ENCODE results near the gene MYH16.
"Not testable (repeated sequence)": the region's sequence is repeated elsewhere in the genome, so short reads cannot be mapped to it uniquely, and the experiment has no call there.

Gene MYH16

GRCh38 chr7:99260395-99260794 is 12.2 kb upstream of the MYH16 start:
- no peak for DNase-seq

DNA sequence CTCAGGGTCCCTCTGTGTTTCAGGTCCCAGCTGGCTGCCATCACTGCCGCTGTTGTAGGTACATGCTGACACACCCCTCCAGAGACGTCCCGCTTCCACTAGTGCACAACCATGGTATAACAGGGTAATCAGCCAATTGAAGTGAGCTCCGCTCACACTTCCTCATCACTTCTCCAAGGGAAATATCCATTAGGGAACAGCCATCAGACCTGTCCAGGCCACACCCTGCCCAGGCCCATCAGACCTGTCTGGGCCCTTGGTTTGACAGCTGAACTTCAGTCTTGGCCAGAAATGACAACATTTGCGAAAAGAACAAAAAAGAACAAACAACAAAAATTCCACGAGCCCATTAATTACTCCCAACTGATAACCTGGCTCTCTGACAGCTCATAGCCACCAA is 11.0 kb upstream of the MYH16 start:
- no peak for DNase-seq

GRCh38 chr7:99265848-99266480 is 6.7 kb upstream of the MYH16 start:
- DNase-seq, result no peak

GRCh38 chr7:99267481-99267840 is 5.2 kb upstream of the MYH16 start:
- DNase-seq, result no peak

DNA sequence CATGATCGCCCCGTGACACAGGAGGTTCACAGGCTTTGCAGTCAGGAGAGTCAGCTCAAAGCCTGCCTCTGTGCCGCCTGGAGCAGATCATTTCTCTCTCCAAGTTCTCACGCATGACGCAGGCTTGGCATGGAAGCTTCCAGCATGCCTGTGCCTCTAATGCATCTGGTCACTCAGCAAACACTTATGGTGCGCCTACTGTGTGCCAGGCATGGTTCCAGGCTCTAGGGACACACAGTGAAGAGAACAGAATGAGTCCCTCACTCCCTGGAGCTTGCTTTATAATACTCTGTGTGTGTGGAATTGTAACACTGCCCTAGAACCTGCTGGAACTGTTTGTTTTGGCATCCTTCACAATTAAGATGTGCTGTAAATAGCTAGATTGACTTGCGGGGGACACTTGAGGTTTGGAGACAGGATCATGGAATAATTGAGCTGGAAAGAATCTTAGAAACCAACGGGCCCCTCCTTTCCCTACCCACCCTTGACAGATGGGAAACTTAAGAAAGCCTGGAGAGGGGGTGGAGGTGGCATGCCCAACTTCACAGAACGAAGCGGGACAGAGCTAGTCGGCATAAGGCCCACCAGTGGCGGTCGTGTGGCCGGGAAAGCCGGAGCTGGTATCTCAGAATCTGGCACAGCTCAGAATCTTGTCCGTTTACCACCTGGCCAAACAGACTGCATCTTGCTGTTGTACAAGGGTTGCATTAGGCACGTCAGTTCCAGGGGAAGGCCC is 4.6 kb upstream of the MYH16 start:
- DNase-seq, result no peak

- DNase-seq, result no peak
Measured at GRCh38 chr7:99268577-99268908, 4.1 kb upstream of the MYH16 start.

- no peak for DNase-seq
Measured at GRCh38 chr7:99270702-99271101, 1.9 kb upstream of the MYH16 start.

GRCh38 chr7:99273561-99273960 is 922 bp downstream of the MYH16 start:
- not testable (repeated sequence) for DNase-seq

GRCh38 chr7:99274908-99275307 is 2.3 kb downstream of the MYH16 start:
- not testable (repeated sequence) for DNase-seq

DNA sequence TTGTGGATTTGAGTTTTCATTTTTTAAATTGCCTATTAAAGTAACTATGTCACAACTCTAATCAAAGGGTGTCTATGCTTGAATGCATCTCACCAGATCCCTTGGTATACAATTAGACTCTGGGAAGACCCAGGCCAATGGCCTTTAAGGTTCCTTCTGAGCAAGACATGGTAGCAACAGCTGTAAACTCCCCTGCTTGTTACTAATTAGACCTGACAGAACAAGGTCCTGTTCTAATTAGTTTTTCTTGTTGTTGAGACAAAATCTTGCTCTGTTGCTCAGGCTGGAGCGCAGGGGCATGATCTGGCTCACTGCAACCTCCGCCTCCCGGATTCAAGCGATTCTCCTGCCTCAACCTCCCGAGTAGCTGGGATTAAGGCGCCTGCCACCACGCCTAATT is 2.9 kb downstream of the MYH16 start:
- no peak for DNase-seq

- DNase-seq, result no peak
Measured at GRCh38 chr7:99278180-99278579, 5.5 kb downstream of the MYH16 start.

GRCh38 chr7:99284165-99284564 is 11.5 kb downstream of the MYH16 start:
- not testable (repeated sequence) for DNase-seq

- DNase-seq, result no peak
Measured at GRCh38 chr7:99287779-99288534, 15.3 kb downstream of the MYH16 start.

DNA sequence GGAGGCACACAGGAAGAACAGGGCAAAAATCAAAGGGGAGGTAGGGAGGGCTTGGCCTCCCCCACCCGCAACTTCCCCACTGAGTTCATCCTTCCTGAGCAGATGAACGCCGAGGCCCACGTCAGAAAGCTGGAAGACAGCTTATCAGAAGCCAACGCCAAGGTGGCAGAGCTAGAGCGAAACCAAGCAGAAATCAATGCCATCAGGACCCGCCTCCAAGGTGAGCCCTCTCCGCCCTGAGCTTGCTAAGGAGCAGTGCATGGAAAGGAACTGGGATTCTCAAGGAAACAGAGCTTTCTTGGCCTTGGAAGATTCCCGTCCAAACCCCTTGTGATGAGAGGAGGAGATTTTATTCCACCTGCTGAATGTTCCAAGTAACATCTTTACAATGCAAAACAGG is 16.5 kb downstream of the MYH16 start:
- DNase-seq, result no peak

DNA sequence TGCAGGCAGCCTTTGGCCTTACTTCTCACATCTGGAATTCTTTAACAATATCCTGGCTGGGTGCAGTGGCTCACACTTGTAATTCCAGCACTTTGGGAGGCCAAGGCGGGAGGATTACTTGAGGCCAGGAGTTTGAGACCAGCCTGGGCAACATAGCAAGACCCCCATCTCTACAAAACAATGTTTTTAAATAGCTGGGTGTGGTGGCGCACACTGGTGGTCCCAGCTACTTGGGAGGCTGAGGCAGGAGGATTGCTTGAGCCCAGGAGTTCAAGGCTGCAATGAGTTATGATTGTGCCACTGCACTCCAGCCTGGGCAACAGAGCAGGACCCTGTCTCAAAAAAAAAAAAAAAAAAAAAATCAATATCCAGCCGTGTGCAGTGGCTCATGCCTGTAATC is 17.5 kb downstream of the MYH16 start:
- DNase-seq, result not testable (repeated sequence)

GRCh38 chr7:99290980-99291607 is 18.5 kb downstream of the MYH16 start:
- no peak for DNase-seq

DNA sequence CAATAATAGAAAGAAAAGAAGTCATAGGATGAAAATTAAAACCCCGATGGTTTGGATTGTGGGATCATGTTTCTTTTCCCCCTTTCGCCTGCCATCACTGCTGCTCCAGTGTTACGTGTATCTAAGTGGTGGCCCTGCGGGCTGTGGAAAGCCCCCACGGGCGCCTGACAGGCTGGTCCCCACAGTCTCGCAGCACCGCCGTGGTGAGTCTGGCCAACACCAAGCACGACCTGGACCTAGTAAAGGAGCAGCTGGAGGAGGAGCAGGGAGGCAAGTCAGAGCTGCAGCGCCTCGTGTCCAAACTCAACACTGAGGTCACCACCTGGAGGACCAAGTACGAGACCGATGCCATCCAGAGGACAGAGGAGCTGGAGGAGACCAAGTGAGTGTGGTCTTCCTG is 19.5 kb downstream of the MYH16 start:
- DNase-seq, result no peak

DNA sequence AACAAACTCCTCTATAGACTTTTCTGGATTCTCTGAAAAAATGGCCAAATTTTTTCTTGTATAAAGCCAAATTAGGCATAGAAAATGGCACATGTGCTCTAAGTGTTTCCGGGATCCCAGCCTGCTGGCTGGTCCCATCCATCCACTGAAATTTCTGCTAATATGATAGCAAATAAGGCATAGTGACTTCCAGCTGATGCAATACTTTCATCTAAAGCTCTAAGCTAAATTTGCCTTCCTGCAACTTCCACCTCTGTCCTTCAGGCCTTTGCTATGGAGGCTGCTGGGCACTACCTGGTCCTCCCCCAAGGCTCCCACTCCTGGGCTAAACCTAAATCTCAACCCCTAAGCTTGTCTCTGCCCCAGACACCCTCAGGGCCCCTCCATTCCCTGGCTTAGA is 20.5 kb downstream of the MYH16 start:
- no peak for DNase-seq

DNA sequence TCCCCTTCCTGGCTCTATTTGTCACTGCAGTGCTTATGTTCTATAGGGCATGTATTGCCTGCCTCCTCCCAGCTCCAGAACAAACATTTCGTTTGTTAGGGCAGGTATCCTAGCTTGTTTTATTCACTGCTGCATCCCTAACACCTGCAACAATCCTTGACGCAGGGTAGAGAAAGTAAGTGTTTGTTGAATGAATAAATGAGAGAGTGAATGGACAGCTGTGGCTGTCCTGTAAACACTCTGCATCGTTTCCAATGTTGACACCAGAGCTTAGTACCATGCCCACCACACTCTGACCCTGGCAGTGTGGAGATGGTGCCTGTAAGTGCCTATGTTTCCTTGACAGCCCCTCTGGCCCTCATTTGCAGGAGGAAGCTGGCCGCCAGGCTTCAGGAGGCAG is 21.0 kb downstream of the MYH16 start:
- no peak for DNase-seq

GRCh38 chr7:99296471-99296870 is 23.8 kb downstream of the MYH16 start:
- DNase-seq, result no peak

DNA sequence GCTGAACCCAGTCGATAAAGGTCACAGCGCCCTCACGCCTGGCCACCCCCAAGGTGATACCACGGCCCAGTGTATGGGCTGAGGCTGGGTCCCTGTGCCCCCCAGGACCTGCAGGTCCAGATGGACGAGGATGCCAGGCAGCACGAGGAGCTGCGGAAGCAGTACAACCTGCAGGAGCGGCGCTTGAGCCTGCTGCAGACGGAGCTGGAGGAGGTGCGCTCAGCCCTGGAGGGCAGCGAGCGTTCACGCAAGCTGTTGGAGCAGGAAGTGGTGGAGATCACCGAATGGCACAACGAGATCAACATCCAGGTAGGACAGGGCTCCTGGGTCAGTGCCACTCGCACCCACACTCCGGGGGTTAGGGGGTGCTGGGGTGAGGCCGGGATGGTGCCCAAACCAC is 28.9 kb downstream of the MYH16 start:
- DNase-seq, result no peak

GRCh38 chr7:99305473-99306260 is 33.0 kb downstream of the MYH16 start:
- no peak for DNase-seq

DNA sequence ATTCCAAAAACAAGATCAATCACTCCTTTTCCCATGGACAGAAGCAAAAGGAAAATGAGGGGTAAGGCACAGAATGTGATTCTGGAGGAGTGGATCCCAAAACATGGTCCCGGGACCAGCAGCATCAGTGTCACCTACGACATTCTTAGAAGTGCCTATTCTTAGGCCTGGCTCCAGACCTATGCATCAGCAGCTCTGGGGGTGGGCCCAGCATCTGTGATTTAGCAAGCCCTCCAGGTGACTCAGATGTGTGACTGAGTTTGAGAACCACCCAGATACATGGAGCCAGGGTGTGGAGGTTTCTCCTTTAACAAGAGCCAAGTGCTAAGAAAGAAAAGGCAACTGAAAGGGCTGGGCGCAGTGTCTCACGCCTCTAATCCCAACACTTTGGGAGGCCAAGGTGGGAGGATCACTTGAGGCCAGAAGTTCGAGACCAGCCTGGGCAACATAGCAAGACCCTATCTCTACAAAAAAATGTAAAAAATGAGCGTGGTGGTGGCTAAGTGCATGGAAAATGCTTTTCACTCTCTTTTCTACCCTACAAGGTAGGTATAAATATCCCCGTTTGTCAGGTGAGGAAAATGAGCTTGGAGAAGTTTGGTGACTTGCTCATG is 35.9 kb downstream of the MYH16 start:
- DNase-seq, result no peak

All from CD4-positive, alpha-beta T cell treated with Interleukin-17A for 1 hour (primary cell).